Eye (tissue), 1 donor: ENCODE results near the gene CILP2.

Experiments used
- DNase-seq: peaks from one replicate; pipeline ENCODE4 v3.0.0-alpha.2; 2015

The CILP2 gene

DNA sequence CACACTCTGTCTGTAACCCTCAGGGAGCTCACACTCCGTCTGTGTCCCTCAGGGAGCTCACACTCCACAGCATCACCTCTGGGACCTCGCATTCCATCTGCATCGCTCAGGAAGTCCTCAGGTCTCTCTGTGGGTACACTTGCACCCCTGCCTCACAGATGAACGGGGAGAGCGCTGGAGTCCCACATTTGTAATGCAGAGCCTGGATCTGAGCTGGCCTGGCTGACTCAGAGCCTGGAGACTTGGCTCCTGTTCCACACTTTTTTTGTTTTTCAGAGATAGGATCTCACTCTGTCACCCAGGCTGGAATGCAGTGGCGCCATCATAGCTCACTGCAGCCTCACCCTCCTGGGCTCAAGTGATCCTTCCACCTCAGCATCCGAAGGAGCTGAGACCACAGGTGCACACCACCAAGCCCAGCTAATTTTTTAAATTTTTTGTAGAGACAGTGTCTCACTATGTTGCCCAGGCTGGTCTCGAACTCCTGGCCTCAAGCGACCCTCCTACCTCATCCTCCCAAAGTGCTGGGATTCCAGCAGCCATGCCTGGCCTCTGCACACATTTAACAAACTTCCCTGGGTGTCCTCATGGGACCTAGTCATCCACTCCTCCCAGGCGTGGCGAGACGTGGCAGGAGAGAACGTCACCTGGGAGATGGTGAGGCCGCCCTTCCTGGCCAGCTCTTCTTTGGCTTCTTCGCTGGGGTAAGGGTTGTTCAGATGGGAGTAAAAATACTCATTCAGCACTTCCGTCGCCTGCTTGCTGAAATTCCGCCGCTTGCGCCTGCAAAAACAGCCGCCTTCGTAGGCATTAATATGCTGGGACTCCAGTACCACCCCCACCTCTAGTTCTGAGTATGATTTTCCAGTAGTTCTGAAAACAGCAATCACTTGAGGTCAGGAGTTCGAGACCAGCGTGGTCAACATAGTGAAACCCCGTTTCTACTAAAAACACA lies 31.0 kb downstream of the CILP2 start:
- no peak for DNase-seq

DNA sequence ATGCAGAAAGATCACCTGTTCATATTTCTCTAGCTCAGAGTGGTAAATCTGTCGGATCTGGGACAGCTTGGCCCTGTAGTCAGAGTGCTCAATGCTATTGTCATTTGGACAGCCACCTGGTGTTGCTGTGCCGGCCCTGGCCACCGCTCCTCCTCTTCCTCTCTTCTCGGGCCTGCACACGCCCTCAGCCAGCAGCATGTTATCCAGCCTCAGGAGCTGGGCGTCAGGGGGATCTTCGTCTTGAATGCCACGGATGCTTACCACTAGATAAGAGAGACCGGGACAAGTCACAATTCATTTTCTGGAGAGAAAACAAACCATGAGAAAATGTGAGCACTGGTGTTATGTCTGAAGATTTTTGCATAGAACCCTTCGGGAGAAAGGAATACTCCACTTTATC lies 32.5 kb downstream of the CILP2 start:
- DNase-seq, result no peak

DNA sequence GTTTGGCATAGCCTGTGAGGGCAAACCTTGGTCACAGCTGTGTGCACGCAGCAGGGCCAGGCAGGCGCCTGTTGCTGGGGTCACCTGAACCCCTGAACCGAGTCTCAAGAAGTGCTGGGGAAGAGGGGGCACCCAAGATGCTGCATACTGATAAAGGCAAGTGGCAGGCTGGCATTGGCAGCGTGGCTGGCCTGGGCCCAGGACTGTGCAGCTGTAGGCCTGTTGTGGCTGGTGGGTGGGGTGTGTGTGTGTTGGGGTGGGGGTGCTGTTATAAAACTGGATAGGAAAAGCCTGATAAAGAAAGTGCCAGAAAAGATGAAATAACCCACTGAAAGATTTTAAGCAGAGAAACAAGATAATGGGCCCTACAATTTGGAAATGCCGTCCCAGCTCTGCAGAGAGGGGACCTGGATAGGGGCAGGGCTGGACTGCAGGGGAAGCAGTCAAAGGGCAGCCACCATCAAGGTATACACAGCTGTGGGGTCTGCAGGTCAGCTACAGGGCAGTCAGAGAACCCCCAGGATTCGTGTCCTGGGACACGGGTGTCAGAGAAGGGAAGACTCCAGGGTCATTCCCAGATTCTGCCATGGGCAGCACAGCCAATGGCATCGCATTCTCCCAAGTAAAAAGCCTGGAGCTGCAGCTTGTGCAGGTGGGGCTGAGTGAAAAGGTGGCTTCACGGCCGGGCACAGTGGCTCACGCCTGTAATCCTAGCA lies 33.2 kb downstream of the CILP2 start:
- no peak for DNase-seq

DNA sequence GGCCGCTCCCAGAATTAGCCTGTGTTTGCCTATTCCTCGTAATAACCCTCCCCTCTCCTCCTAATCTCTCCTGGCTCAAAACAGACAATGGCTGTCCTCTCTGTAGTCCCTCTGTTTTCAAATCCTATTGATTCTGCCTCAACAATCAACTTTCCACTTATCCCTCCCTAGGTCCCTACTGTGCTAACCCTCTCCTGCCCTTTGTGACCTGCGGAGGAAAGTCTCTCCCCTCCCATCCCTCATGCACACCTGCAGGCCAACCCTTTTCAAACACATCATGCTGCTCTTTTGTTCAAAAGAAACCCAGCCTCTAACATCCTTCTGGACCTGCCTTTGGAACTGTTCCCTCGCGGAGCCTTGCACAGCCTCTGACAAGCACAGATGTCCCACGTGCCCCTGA lies 37.3 kb downstream of the CILP2 start:
- DNase-seq, result no peak

DNA sequence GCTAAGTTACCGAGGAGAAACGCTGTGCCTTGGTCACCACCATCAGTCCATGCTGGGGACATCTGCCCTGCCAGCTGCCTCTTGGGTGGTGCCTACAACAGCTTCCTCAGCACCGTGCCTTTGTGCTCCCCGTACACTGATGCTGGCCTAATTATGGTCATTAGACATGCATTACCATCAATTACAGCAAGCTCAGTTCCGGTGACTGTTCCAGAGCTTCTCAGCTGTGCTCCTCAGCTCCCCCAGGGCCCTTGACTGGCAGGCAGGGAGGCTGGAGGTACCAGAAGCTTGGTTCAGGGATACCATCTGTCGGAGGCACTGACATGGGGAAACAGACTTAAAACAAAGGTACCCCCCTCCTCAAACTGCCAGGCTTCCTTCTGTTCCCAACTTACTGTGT lies 40.2 kb downstream of the CILP2 start:
- peak; percentile 83 for DNase-seq

DNA sequence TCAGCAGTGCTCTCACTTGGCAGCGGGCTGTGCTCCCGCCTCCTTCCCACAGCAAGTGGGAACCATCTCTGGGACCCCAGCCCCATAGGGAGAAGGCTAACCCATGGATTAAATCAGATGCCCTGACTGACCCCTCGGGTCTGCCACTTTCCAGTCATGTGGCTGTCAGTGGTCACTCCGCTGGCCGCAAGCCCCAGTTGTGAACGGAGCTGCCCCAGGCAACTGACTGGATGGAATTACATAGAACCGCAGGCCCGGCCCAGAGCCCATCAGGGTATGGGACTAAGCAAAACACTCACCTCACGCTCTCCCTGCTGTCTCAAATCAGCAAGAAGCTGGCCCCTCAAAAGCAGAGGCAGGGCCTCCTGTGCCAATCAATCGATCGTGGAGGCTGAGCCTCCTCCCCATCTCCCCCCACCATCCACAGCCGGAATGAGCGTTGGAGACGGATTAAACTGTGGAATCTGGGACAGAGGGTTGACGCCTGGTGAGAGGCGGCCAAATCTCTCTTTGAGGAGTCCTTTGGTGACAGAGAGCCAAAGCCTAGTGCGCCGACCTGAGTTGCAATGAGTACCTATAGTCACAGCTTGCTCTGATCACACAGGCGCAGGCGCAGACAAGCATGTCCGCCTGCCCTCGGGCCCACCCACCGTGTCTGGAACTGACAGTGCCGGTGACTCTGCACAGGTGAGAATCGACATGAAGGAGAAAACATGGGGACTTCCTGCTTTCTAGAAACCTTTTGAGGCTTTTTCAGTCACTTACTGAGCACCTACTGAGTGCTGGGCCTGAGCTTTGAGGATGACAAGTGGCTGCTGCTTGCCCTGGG lies 41.7 kb downstream of the CILP2 start:
- peak; percentile 46 for DNase-seq

DNA sequence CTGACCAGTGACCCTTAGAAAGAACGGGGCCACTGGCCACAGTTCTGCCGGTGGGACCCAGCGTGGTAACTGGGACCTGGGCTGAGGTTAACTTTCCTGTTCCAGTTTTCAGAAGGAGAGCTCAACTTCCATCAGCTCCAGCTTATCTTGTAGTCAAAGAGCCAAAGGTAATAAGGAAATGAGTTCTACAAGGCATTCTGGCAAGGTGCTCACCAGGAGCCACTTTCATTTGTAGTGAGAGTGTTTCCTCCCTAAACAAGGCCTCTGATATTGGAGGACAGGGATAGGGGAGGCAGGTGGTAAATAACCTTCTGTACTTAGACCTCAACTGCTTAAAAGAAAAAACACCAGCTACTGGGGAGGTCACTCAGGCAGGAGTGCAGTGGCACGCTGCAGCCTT lies 42.4 kb downstream of the CILP2 start:
- no peak for DNase-seq

DNA sequence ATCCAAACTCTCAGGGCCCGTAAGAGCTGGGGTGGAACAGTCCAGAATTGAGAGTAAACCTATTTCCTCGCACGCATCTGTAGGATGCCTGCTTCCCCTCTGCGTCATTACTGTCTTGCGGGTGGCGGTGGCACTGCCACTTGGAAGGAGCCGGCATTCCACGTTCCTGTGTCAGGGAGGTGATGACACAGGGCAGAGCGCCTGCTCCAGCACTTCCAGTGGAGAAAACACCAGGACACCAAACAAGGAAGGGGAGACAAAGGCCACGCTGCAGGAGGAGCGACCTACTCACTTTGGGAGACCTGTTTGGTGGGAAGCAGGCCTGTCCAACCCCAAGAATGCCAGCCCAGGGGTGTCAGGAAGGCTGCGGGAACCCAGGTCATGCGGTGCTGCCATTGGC lies 43.3 kb downstream of the CILP2 start:
- no peak for DNase-seq

DNA sequence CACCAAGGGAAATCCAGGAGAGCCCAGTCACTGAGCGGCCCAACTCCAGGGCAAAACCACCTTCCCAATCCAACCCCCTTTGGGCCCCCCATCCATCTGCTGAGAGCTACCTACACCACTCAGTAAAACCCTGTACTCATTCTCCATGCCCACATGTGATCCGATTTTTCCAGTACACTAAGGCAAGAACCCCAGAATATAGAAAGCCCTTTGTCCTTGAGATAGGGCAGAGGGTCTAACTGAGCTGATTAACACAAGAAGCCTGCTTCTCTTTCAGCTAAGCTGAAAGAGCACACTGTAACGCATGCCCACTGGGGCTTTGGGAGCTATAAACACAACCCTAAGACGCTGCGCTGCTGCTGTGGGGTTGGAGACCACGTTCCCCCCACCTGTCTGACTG lies 44.4 kb downstream of the CILP2 start:
- DNase-seq, result peak; percentile 7

DNA sequence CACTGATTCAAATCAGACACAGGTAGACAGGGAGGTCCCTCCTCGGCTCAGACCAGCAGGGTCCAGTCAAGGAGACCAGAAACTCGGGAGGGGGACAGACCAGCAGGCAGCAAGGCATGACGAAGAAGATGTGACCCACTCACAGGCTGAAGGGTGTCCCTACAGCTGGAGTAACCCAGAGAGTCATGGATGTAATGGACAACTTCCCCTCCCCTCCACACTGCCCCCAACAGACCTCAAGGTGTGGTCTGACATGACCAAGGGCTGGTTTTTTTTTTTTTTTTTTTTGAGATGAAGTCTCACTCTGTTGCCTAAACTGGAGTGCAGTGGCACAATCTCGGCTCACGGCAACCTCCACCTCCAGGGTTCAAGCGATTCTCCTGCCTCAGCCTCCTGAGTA lies 46.3 kb downstream of the CILP2 start:
- no peak for DNase-seq

DNA sequence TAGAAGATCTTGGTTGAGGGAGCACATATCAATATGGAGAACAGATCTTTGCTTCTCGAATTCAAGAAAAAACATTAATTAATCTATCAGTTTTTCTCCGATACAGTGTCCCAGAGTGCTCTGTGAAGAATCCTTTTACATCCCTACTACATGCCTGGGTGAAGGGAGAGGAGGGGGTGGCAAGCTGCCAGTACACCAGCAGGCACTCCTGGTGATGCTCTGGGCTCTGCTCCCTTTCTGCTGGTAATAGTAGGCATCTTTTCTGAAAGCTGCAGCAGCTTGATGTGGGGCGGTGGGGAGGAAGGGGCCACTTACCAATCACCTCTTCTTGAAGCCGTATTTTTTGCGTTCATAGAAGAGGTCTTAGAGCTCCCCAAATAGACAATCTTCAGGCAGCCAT lies 49.7 kb downstream of the CILP2 start:
- DNase-seq, result no peak

DNA sequence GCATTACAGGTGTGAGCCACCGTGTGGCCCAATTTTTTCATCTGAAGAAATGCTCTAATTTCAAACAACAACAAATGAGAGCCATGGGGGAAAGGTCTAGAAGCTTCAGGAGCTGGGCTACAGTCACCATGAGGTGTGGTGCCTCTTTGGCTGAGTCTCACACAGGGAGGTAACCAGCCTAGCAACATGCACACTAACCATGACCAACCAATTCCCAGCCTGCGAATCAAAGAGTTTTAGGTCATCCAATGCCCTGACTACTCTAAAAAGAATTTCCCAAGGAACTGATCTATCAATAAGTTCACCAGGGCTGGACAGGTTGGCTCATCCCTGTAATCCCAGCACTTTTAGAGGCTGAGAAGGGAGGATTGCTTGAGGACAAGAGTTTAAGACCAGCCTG lies 50.5 kb downstream of the CILP2 start:
- DNase-seq, result no peak

DNA sequence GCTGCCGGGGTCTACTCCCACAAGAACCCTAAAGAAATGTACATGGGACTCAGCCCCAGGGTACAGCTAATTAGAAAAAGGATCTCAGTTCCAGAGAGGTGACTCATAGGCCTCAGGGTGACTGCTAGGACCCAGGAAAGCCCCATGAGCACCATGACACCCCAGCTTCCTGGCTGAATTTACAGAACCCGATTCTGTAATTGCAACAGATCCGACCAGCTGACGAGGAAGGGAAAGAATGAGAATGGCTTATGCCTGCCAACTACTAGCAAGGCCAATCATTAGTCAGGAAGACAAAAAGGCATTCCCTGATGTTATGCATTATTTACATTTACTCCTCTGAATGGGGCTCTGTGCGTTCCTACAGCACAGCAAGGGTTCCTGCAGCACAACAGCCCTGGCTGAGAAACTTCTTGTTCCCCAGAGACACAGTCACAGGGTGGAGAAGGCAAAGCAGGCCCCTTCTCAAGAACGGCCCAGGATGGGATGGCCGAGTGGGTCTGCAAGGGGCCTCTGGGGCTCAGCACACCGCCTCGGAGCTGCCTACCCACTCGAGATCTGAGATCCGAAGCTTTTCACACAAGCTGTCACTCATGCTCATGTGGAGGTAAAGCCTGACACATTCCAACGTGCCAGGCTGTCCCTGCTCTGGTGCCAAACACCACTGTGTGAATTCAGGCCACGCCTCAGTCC lies 53.2 kb downstream of the CILP2 start:
- peak; percentile 61 for DNase-seq

DNA sequence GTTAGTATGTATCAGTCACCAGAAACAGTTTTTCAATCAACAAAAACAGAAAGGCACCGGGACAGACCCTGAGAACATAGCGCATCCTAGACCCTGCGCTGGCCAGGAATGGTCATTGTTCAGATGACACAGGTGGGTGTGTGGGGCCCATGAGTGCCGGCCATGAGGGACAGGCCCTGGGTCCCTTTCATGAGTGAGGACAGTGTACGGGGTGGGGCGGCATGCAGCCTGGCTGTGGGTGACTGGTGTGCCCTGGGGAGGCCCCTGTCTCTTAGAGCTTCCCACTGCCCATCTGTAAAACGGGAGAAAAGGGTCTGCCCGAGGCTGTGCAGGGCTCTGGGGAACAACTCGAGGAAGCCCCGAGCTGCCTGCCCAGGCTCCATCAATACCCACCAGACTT lies 54.6 kb downstream of the CILP2 start:
- no peak for DNase-seq

DNA sequence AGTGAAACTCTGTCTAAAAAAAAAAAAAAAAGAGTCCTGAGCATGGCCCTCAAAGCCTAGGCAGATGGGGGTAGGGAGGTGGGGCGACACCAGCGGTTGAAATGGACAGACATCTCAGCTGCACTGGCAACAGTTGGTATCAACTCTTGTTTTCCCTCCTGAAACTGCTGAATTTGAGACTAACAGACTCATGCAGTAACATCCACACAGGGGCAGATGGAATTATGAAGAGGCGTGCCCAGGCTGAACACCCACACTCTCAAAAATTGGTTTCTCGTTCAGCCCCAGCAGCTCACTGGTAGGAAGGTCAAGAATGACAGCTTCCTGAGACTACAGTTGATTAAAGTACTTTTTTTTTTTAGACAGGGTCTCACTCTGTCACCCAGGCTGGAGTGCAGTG lies 56.3 kb downstream of the CILP2 start:
- DNase-seq, result no peak

DNA sequence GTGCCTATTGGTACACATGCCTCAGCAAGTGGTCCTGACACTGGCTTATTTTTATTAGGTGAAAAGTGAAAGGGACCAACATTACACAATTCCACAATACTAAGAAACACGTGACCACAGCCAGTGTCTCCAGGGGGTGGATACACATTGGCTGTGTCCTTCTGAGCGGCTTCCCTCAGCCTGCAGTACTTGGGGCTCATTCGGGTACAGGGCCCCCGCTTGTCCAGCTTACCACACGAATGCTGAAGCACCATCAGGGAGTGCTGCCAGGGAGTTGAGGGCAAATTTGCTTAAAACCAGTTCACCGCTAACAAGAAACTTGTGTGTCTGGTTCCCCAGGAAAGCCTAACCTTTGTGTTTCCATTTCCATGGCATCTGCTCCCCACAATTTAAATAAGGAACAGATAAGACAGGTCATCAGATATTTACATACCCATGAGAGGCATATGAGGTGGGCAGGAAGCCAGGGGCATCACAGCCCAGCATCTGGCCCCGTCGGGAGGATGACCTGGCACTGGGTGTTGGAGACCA lies 57.2 kb downstream of the CILP2 start:
- no peak for DNase-seq
